ENCODE results near the gene POMGNT1. TPM values are rescaled to one million over a fixed set of nuclear protein-coding genes. Genes with fewer than 3 reads are reported as not detected.

POMGNT1 gene
- total RNA-seq, 1 experiment from 2014 or later: 74.5 TPM

DNA sequence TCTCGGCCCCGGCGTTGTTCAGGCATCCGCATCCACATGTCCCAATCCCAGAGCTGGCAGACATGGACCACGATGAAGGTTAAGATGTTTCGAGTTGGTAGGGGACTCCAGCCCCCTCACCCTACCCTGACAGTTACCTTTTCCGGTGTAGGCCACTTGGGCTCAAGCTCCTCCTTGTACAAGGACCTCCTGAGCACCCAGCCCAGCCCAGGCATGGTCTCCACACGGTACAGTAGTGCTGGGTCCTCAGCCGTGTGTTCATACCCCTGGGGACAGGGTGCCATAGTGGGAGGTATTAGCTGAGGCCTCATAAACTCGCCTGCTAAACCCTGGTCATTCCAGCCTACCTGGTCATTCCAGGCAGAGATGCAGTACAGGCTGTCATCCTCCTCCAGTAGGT, 6.1 kb downstream of the POMGNT1 start:
- no peaks in the 10 kb centered on the region for H3K9me3 Mint-ChIP-seq (ENCODE audit: low read depth, unreplicated experiment)
- no peak overlapping the region for H3K4me3 Mint-ChIP-seq (ENCODE audit: low read depth, unreplicated experiment)
- H3K36me3 Mint-ChIP-seq (ENCODE audit: insufficient read depth, unreplicated experiment): peaks cover 25% of the 10 kb centered on the region
- H3K27ac Mint-ChIP-seq (ENCODE audit: unreplicated experiment): no peak overlapping the region
- no peaks in the 10 kb centered on the region for H3K27me3 Mint-ChIP-seq (ENCODE audit: unreplicated experiment)
- intact Hi-C loops (cut with micrococcal nuclease; ENCODE audit: unreplicated experiment): no loop called here
- CTCF ChIA-PET: no interaction called here
- H3K4me1 Mint-ChIP-seq (ENCODE audit: low read depth, unreplicated experiment): peaks cover 15% of the 10 kb centered on the region
- BruUV-seq (replicated peaks): no TSS peak
- no peak for DNase-seq
- TF ChIP-seq, protein P1, sequence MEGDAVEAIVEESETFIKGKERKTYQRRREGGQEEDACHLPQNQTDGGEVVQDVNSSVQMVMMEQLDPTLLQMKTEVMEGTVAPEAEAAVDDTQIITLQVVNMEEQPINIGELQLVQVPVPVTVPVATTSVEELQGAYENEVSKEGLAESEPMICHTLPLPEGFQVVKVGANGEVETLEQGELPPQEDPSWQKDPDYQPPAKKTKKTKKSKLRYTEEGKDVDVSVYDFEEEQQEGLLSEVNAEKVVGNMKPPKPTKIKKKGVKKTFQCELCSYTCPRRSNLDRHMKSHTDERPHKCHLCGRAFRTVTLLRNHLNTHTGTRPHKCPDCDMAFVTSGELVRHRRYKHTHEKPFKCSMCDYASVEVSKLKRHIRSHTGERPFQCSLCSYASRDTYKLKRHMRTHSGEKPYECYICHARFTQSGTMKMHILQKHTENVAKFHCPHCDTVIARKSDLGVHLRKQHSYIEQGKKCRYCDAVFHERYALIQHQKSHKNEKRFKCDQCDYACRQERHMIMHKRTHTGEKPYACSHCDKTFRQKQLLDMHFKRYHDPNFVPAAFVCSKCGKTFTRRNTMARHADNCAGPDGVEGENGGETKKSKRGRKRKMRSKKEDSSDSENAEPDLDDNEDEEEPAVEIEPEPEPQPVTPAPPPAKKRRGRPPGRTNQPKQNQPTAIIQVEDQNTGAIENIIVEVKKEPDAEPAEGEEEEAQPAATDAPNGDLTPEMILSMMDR (IDR thresholded peaks at IDR 0.05; ENCODE audit: unreplicated experiment): no peak

DNA sequence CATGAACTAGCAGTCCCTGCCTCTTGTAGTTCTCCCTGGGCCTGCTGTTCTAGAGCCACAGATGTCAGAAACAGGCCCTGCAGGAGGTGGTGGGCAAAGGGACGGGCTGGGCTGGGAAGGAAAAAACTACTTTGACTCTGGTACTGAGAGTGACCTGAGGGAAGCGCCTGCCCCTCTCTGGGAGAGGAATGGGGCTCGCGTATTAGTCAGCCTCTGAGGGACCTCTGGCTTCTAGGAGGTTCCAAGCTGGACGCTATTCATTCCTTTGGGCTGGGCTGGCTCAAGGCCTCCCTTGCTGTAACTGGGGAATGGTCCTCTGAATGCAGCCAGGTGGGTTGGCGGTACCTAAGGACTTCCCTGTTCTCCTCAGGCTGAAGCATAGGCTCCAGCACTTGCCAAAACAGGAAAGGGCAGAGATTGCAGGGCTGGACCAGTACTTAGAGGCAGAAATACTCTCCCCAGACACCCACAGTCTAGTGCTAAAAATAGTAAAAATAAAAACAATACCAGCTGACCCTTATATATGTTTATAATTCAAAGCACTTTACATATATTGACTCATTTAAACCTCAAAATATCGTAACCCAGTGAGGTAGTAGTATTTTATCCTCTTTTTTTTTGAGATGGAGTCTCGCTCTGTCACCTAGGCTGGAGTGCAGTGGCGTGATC, 7.1 kb downstream of the POMGNT1 start:
- Mint-ChIP-seq H3K27me3 (ENCODE audit: unreplicated experiment) (no peaks in the 10 kb centered on the region), H3K9me3 (ENCODE audit: low read depth, unreplicated experiment) (no peaks in the 10 kb centered on the region), H3K4me3 (ENCODE audit: low read depth, unreplicated experiment) (no peak overlapping the region), H3K4me1 (ENCODE audit: low read depth, unreplicated experiment) (peaks cover 15% of the 10 kb centered on the region), H3K27ac (ENCODE audit: unreplicated experiment) (no peak overlapping the region), H3K36me3 (ENCODE audit: insufficient read depth, unreplicated experiment) (peaks cover 28% of the 10 kb centered on the region)
- CTCF ChIA-PET: no interaction called here
- TF ChIP-seq, protein P1 (IDR thresholded peaks at IDR 0.05; ENCODE audit: unreplicated experiment): no peak
- intact Hi-C loops (cut with micrococcal nuclease; ENCODE audit: unreplicated experiment): no loop called here
- DNase-seq: no peak
- BruUV-seq (replicated peaks): no TSS peak

DNA sequence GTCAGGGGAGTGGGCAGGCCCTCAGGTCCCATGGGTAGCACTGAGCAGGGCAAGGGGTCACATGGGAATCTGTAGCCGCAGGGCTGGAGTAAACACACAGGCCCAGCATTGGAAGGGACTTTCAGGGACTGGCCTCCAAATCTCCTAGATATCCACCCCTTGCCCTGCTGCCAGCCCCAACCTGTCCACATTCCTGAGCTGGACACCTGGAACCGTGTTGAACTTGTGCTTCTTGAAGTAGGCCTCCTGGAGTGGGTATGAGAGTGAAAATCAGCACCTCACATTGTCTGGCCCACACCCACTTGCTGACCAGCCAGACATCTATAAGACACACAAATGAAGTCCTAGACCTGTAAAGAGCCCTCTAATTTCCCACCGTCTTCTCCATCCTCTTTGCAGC, 7.7 kb downstream of the POMGNT1 start:
- peaks cover 33% of the 10 kb centered on the region for H3K36me3 Mint-ChIP-seq (ENCODE audit: insufficient read depth, unreplicated experiment)
- no peaks in the 10 kb centered on the region for H3K9me3 Mint-ChIP-seq (ENCODE audit: low read depth, unreplicated experiment)
- H3K27me3 Mint-ChIP-seq (ENCODE audit: unreplicated experiment): no peaks in the 10 kb centered on the region
- no peak for DNase-seq
- BruUV-seq (replicated peaks): no TSS peak
- CTCF ChIA-PET: interaction anchor here (0.6 kb wide), 1 partner anchor 81 kb away, joined by 6 read pairs; no protein-coding TSS in a partner anchor
- intact Hi-C loops (cut with micrococcal nuclease; ENCODE audit: unreplicated experiment): no loop called here
- H3K4me1 Mint-ChIP-seq (ENCODE audit: low read depth, unreplicated experiment): peaks cover 15% of the 10 kb centered on the region
- no peak overlapping the region for H3K27ac Mint-ChIP-seq (ENCODE audit: unreplicated experiment)
- no peak overlapping the region for H3K4me3 Mint-ChIP-seq (ENCODE audit: low read depth, unreplicated experiment)
- TF ChIP-seq, protein P1 (IDR thresholded peaks at IDR 0.05; ENCODE audit: unreplicated experiment): no peak

DNA sequence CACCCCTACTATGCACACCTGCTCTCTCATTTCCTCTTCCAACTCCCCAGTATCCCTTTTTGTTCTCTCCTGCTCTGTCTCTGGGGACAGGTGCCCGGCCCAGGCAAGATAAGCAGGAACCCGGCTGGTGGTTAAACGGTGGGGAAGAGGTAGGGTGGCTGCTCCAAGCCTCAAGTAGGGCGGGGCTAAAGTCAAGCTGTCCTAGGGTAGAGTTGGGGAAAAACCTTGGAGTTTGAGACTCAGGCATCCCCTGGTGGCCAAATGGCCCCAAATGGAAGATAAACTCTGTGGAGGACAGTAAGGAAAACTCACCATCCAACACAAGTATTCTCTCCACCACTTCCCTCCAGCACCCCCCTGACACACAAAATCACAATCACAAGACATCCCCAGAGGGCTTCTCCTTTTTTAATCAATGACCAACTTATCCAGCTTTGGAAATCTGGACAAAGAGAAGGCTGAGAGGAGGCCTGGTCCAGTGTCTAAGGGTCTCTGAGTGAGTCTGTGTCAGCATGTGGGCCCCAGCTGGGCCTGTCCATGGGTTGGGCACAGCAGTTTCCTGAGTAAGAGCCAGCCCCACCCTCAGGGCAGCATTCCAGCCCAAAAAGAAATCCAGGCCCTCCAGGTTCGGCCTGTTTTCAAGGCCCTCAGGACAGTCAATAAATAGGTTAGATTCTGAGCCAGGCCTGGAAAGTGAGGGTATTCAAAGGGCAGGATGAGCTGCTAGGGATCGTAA, 9.8 kb downstream of the POMGNT1 start:
- TF ChIP-seq, protein P1 (IDR thresholded peaks at IDR 0.05; ENCODE audit: unreplicated experiment): no peak
- intact Hi-C loops (cut with micrococcal nuclease; ENCODE audit: unreplicated experiment): no loop called here
- Mint-ChIP-seq H3K4me3 (ENCODE audit: low read depth, unreplicated experiment) (no peak overlapping the region), H3K36me3 (ENCODE audit: insufficient read depth, unreplicated experiment) (peaks cover 40% of the 10 kb centered on the region), H3K4me1 (ENCODE audit: low read depth, unreplicated experiment) (peaks cover 31% of the 10 kb centered on the region), H3K27ac (ENCODE audit: unreplicated experiment) (peak overlapping the region; percentile 42), H3K9me3 (ENCODE audit: low read depth, unreplicated experiment) (no peaks in the 10 kb centered on the region), H3K27me3 (ENCODE audit: unreplicated experiment) (no peaks in the 10 kb centered on the region)
- CTCF ChIA-PET: no interaction called here
- BruUV-seq (replicated peaks): no TSS peak
- no peak for DNase-seq

Measured in Calu3 (cell line).